Coronary artery (tissue), 2 donors: Measurements from ENCODE around the gene POLR1A.

Experiments used
- DNase-seq: peaks from one replicate; pipeline ENCODE4 v3.0.0-alpha.2; 2017; ENCODE audit warnings: low spot score
- H3K27ac ChIP-seq, 2 donors: fragments of 200-600 bp; sonication (generic); one replicate each; pipeline ENCODE4 v1.5.1; 2016 to 2019
- H3K4me3 ChIP-seq: fragments of 200-600 bp; sonication (generic); 2 replicates; pipeline ENCODE4 v1.5.1; 2016; ENCODE audit warnings: mild to moderate bottlenecking, moderate library complexity
- CTCF ChIP-seq: fragments of 200-600 bp; sonication (generic); IDR thresholded peaks from one replicate; pipeline ENCODE4 v1.5.1; 2019; ENCODE audit warnings: antibody characterized with exemption

Gene POLR1A

GRCh38 chr2:85975581-85975980 is 130.1 kb downstream of the POLR1A start:
- Histone ChIP-seq H3K4me3 (no peak overlapping the region), H3K27ac (no peak overlapping the region)
- DNase-seq = no peak

GRCh38 chr2:85974390-85974789 is 131.3 kb downstream of the POLR1A start:
- no peak overlapping the region for H3K27ac ChIP-seq
- H3K4me3 ChIP-seq = no peak overlapping the region
- no peak for DNase-seq
- no peak for TF ChIP-seq CTCF

More at GRCh38 chr2:85975581-85975980, 130.1 kb downstream of the POLR1A start:
- TF ChIP-seq CTCF = no peak

GRCh38 chr2:85972355-85972754 is 133.3 kb downstream of the POLR1A start:
- DNase-seq = peak; percentile 24
- H3K27ac ChIP-seq = no peak overlapping the region
- no peak for TF ChIP-seq CTCF
- H3K4me3 ChIP-seq = no peak overlapping the region

- no peak overlapping the region for H3K27ac ChIP-seq
These were observed 134.3 kb downstream of the POLR1A start for GRCh38 chr2:85971366-85971765.

More at GRCh38 chr2:85971366-85971765, 134.3 kb downstream of the POLR1A start:
- no peak overlapping the region for H3K4me3 ChIP-seq
- no peak for TF ChIP-seq CTCF
- DNase-seq = no peak
